A673 (cell line): ENCODE results near the gene KLHL24. TPM values are rescaled to one million over a fixed set of nuclear protein-coding genes. Genes with fewer than 3 reads are reported as not detected.
A peak's percentile ranks its signal among the peaks of the same experiment; 100 is the strongest.

Experiments used
- BruUV-seq: library from RNA; stranded (reverse); fragments of 400-500 nt; replicated peaks from 2 replicates; lab custom pipeline; 2021; lab: Mats Ljungman, UMichigan
- CTCF ChIA-PET: fragments of 300-600 bp; sonication (Branson Sonifier 250); formaldehyde crosslinking; loops from one replicate; lab custom pipeline; 2022; ENCODE audit warnings: antibody characterized with exemption; lab: Charles Lee
- POLR2A ChIA-PET: fragments of 300-600 bp; sonication (Branson Sonifier 250); formaldehyde crosslinking; loops from one replicate; lab custom pipeline; 2022; ENCODE audit warnings: antibody characterized with exemption; ENCODE audit not compliant: low non-redundant PET; lab: Charles Lee
- DNase-seq: peaks from one replicate; pipeline ENCODE4 v3.0.0-alpha.2; 2015; ENCODE audit warnings: low spot score
- H3K27ac ChIP-seq: fragments of 200-600 bp; sonication (generic); 2 replicates; pipeline ENCODE4 v1.5.1; 2016; ENCODE audit warnings: mixed run types, low read depth, mild to moderate bottlenecking, mixed read lengths, antibody characterized with exemption, low read length; ENCODE audit not compliant: poor library complexity, severe bottlenecking
- H3K27me3 ChIP-seq: fragments of 200-600 bp; sonication (generic); replicated peaks from 2 replicates; pipeline ENCODE4 v1.6.1; 2017; ENCODE audit warnings: mixed run types, low read depth, mild to moderate bottlenecking, mixed read lengths, antibody characterized with exemption, low read length; ENCODE audit not compliant: insufficient read depth, poor library complexity
- H3K36me3 ChIP-seq: fragments of 200-600 bp; sonication (generic); 2 replicates; pipeline ENCODE4 v1.6.1; 2016; ENCODE audit warnings: mixed run types, mild to moderate bottlenecking, mixed read lengths, antibody characterized with exemption, low read length; ENCODE audit not compliant: insufficient read depth, poor library complexity, severe bottlenecking
- H3K4me1 ChIP-seq: fragments of 200-600 bp; sonication (generic); 2 replicates; pipeline ENCODE4 v1.6.1; 2017; ENCODE audit warnings: mixed run types, mild to moderate bottlenecking, mixed read lengths, antibody characterized with exemption, low read length; ENCODE audit not compliant: insufficient read depth, poor library complexity, severe bottlenecking
- H3K4me3 ChIP-seq: fragments of 200-600 bp; sonication (generic); 2 replicates; pipeline ENCODE4 v1.5.1; 2016; ENCODE audit warnings: low read depth, mixed run types, mild to moderate bottlenecking, mixed read lengths, low read length; ENCODE audit not compliant: poor library complexity, severe bottlenecking
- H3K9me3 ChIP-seq: fragments of 200-600 bp; sonication (generic); 2 replicates; pipeline ENCODE4 v1.6.1; 2016; ENCODE audit warnings: mixed run types, low read depth, mild to moderate bottlenecking, mixed read lengths, antibody characterized with exemption, low read length; ENCODE audit not compliant: poor library complexity, severe bottlenecking
- CTCF ChIP-seq: fragments of 300-800, 200-600 bp; sonication (generic); conservative IDR thresholded peaks from 2 replicates; pipeline ENCODE4 v1.5.1; 2017; ENCODE audit warnings: low read depth, mild to moderate bottlenecking, antibody characterized with exemption, low read length, moderate library complexity, mixed read lengths
- EZH2 ChIP-seq: fragments of 200-600 bp; sonication (generic); IDR thresholded peaks from 2 replicates; pipeline ENCODE4 v1.6.1; 2017; ENCODE audit warnings: borderline replicate concordance, low read depth, mild to moderate bottlenecking, mixed read lengths, antibody characterized with exemption, low read length; ENCODE audit not compliant: poor library complexity, severe bottlenecking
- intact Hi-C: fragments of 100-400 bp; cut with micrococcal nuclease; formaldehyde crosslinking; loops from one replicate; pipeline ENCODE4 v1.10.0; 2022; ENCODE audit not compliant: unreplicated experiment
- total RNA-seq: library from RNA; stranded (reverse); gene quantifications from 2 replicates; pipeline ENCODE4 v1.2.3, GENCODE V29; 2021

The KLHL24 gene
- total RNA-seq, 1 experiment from 2014 or later: 7.3 TPM

- intact Hi-C loops: no loop called here
- ChIA-PET POLR2A (no interaction called here), CTCF (no interaction called here)
- H3K27me3 ChIP-seq: no peaks in the 10 kb centered on the region
- no peak overlapping the region for H3K27ac ChIP-seq
- peak; percentile 77 for DNase-seq
- peaks cover 85% of the 10 kb centered on the region for H3K36me3 ChIP-seq
- TF ChIP-seq EZH2: no peak
- TF ChIP-seq CTCF: no peak
- BruUV-seq: no TSS peak
- H3K4me1 ChIP-seq: peaks cover 6% of the 10 kb centered on the region
- H3K4me3 ChIP-seq: no peak overlapping the region
- H3K9me3 ChIP-seq: no peaks in the 10 kb centered on the region
Measured at GRCh38 chr3:183725387-183725786, 90.0 kb downstream of the KLHL24 start.

- Histone ChIP-seq H3K9me3 (no peaks in the 10 kb centered on the region), H3K4me3 (no peak overlapping the region), H3K27ac (no peak overlapping the region), H3K27me3 (no peaks in the 10 kb centered on the region), H3K4me1 (peaks cover 6% of the 10 kb centered on the region), H3K36me3 (peaks cover 85% of the 10 kb centered on the region)
- ChIA-PET POLR2A (no interaction called here), CTCF (no interaction called here)
- intact Hi-C loops: no loop called here
- no peak for DNase-seq
- no TSS peak for BruUV-seq
- TF ChIP-seq CTCF (no peak), EZH2 (no peak)
Measured at GRCh38 chr3:183728204-183728603, 92.8 kb downstream of the KLHL24 start.

GRCh38 chr3:183730361-183730760, 94.9 kb downstream of the KLHL24 start:
- Histone ChIP-seq H3K4me1 (peaks cover 2% of the 10 kb centered on the region), H3K36me3 (peaks cover 77% of the 10 kb centered on the region), H3K4me3 (no peak overlapping the region), H3K9me3 (no peaks in the 10 kb centered on the region), H3K27me3 (no peaks in the 10 kb centered on the region), H3K27ac (no peak overlapping the region)
- ChIA-PET CTCF (no interaction called here), POLR2A (no interaction called here)
- intact Hi-C loops: no loop called here
- TF ChIP-seq EZH2: no peak
- TF ChIP-seq CTCF: no peak
- no peak for DNase-seq
- BruUV-seq: no TSS peak
